Left forelimb (tissue), 1 donor: ENCODE measurements around the gene ANKS6.

ENCODE experiments used
- DNase-seq: peaks from one replicate; pipeline ENCODE4 v3.0.0-alpha.2; 2018; ENCODE audit warnings: low spot score

The ANKS6 gene

DNA sequence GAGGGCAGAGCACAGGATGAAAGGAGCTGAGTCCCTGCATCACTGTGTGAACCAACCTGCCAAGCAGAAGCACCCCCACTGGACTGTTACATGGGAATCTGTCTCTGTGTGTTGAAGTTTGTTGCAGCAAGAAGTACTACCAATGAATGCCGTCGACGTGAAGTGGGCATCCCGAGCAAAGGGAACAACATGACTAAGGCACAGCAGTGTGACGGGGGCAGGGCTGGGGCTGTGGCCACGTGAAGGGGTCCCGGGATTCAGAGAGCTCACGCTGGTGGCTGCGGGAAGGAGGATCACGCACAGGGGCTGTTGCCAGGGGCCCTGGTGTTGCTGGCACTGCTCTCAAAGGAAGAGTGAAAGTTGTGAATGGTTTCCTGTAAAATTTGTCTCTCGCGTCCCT is 60.1 kb downstream of the ANKS6 start:
- DNase-seq: no peak

DNA sequence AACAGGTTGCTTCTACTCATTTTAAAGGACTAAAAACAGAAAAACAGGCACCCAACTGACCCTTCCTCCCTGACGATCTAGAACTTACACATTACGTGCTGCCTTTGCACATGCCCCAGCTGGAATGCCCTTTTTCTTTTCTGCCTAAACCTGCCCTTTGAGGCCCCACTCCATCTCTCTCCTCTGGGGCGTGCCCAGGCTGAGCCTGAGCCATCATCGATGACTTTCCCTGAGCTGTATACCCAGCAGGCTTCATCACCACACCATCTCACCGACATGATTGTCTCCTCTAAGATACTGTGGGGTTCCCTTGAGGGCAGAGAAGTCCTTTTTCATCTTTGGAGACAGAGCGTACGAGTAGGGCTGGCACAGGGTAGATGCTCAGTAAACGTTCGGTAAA is 63.6 kb downstream of the ANKS6 start:
- no peak for DNase-seq

DNA sequence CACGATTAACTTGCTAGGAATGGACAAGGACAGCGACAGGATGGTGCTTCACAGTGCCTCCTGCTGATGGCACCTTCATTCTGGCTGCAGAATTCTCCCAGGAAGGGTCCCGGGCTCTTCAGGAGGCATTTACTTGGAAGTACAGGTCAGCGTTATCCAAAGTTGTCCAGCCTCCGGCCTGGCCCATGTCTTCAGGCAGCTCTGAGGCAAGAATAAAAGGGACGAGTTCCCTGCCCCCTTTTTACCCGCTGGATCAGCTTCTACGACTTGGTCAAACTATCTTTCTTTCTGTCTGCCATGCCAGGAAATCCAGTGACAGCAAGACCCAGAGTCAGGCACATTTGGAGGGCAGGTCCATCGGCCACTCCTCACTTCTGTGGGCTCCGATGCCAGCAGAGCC is 64.3 kb downstream of the ANKS6 start:
- DNase-seq: no peak

DNA sequence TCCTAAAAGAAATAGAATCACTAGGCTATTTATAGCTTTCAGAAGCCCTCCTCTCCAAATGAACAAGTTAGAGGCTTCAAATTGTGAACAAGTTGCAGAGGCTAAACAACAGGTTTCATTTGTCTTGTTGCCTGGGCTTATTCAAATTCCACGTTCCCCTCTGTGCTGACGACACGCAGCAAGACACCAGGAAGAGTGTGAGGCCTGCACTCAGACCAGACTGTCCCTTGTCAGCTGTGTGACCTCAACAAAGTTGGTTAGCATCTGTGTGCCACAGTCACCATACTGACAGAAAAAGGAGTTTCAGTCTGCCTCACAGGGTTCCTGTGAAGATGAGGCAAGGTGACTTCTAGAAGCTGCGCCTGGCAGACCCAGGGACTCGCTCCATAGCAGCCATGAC is 65.5 kb downstream of the ANKS6 start:
- DNase-seq: no peak

DNA sequence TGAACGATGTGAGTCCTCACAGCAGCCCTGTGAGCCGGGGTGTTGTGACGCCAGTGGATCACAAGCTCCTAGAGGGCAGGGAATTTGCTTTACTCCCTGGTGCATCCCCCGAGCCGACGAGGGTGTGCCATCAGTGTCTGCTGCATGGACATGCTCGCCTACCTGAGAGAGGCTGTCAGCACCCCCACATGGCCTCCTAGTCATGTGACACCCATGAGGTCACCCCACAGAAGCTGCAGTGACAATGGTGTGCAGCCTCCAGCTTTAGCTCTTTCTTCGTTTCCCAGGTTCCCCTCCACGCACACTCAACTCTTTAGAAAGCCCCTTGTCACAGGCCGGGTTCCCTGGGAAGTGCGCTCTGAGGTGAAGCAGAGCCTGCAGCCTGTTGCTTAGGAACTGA is 67.9 kb downstream of the ANKS6 start:
- no peak for DNase-seq

DNA sequence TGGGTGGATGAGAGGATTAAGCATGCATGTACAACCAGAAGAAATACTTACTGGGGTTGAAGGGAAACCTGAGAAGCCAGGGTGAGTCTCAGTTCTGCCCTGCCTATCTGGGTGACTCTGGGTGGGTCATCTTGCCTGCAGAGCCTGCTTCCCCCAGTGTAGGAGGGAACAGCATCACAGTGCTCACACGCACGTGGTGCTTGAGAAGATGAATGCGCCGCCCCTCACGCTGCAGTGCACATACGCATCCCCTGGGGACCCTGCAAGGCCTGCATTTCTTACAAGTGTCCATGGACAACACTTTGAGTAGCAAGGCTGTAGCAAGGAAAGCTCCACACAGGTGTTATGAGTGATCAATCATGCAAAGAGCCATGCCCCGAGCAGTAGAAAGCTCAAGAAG is 68.9 kb downstream of the ANKS6 start:
- DNase-seq: no peak

DNA sequence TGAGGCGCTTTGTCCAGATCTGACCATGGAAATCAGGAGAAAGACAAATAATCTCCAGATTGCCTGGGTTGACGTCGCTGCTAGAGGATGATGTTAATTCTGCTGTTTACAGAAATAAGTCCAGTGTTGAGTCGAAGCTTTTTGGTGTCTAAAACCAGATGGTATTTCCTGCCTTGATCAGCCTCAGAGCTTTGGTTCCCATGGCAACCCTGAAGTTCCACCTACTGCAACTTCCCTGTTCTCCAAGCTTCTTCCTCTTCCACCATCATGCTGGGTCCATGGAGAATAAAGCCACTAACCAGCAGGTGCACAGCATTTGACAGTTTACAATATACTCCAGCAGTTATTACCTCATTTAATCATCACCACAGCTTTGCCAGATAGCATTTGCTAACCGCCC is 69.6 kb downstream of the ANKS6 start:
- DNase-seq: no peak

DNA sequence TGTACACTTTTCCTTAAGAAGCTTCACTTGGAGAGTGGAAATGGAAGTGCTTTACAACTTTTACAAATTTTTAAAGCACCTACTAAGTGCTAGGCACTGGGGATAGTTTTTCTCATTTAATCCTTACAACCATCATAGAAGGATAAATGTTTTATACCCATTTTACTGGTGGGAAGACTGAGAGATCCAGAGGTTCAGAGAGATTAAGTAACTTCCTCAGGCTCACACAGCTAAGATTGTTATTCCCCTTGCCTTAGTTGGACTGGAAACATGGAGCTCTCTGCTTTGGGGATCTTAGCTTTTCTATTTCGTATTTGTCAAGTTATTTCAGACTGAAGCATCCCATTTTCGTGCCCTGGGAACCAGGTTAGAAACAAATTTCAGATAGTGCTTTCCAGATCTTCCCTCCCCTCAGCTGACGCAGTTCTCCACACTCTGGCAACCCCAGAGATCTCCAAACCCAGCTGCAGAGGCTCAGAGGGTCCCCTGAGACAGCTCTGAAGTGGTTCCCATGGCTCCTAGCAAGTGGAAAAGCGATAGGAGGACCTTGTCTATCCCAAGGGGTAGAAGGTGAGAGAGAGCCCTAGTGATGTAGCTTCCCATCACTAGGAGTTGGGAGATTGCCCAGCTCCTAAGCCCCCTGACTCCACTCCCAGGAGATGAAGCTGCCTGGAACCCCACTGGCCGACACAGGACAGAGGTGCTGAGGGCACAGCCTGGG is 71.4 kb downstream of the ANKS6 start:
- DNase-seq: no peak

DNA sequence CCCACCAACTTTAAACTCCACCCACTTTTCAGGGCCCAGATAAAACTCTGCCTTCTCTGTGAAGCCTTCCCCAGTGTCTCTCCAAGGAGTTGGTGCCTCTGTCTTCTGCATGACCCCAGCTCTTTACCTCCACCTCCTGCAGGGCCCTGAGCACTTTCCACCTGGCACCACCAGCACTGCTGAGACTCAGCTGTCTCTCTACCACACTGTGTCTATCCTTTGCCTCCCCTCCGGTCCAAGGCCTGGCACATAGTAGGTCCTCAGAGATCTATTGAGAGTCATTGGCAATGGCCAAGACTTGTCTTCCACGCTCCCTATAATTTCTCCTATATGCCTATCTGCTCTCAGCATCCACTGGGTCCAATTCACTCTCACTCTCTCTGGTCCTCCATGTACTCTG is 74.7 kb downstream of the ANKS6 start:
- DNase-seq: no peak

DNA sequence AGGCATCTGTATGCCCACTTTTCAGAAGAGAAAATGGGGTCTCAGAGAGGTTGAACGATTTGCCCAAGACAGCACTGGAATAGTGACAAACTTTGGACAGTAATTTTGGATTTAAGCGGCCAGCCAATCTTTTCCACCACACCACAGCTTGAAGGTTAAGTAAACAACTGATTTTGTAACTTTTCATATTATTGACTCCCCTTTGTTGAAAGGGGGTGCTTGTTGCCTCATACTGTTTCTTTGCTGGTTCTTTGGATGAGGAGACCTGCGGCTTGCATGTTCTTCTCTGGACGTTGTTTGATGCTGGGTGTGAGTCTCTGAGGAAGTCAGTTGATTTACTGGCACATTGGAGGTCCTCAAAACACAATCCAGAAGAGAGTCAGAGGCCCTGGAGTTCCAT is 76.0 kb downstream of the ANKS6 start:
- DNase-seq: no peak

DNA sequence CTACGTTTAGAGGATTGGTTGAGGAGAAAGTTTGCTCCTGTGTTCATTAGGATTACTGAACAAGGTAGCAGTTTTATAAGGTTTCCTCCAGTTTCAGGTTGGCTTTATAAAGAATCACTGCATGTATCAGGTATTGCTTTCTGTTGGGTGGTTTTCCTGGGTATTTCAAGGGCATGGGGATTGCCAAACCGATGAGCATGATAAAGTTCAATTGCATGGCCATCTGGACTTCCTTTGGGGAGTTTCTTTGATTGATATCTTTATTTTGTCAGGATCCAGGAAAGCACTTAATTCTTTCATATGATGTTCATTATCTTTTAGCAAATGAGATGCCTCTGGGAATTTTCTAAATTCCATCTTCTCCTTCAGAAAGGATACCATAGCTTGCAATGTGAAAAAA is 77.3 kb downstream of the ANKS6 start:
- no peak for DNase-seq

DNA sequence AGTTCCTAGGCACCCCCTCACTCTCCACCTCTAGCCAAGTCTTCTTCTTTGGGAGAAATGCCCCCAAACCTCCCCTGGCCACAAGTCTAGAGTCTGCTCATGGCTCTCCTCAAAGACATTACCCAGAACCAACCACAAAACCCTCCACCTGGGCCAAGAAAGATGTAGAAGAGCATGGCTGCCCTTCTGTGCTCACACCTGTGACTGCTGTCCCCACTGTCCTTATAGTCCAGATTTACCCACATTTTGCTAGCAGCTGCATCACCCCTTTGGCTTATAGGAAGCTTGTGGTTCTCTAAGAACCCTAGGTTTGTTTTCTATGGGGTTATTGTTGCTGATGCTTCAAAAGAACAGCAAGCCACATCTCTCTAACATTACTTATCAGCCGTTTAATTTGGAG is 81.5 kb downstream of the ANKS6 start:
- DNase-seq: no peak

DNA sequence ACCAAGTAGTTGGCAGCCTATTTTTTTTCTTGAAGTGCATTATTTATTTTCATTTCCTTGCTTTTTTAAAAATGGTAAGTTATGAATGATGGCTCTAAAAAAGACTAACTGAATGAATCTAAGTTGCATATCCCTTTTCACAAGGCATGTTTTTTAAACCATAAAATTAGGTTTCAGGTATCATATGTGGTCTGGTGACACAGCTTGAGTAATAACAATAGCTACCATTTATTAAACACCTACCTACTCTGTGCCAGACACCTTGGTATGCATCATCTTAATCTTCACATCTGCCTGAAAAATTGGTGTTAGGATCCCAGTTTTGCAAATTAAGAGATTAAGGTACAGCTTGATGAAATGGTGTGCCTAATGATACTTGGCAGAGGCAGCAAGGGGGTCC is 83.4 kb downstream of the ANKS6 start:
- DNase-seq: no peak

DNA sequence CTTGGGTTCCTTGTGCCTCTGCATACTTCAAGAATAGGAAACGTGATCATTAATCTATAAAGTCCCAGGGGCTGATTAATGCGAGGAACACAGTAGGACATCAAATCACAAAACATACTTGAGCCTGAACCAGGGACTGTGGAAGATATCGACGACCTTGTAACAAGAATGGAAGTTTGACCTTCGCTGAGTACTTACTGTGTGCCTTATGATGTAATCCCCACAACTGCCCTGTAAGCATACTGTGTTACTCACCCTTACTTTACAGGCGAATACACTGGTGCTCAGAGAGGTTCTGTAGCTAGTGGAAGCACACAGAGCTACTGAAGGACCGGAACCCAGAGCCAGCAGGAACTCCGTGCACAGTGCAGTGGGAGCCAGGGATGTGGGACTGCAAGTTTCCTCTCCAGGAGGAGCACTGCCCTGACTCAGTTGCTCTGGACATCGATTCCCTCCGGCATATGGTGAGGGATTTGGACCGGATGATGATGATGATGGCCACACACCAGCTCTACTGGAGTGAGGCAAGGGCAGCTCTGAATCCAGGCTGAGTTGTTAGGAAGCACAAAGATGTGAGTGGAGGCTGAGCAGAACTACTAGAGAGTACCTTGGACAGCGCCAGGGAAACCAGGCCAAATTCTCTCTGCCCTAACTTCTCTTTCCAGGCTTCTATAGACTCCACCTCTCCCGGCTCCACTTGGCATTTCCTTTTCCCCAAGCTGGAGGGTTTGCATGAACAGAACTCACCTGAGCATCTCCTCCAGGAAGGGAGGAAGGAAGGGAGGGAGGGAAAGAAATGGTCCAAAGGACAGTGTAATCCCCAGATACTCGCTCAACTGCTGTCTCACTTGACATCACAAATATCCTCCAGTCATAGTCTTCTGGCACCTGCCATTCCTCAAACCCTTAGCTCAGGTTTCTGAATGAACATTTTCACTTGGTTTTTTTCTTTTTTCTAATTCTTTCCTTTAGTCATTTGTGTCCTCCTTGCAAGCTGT is 86.1 kb downstream of the ANKS6 start:
- no peak for DNase-seq

DNA sequence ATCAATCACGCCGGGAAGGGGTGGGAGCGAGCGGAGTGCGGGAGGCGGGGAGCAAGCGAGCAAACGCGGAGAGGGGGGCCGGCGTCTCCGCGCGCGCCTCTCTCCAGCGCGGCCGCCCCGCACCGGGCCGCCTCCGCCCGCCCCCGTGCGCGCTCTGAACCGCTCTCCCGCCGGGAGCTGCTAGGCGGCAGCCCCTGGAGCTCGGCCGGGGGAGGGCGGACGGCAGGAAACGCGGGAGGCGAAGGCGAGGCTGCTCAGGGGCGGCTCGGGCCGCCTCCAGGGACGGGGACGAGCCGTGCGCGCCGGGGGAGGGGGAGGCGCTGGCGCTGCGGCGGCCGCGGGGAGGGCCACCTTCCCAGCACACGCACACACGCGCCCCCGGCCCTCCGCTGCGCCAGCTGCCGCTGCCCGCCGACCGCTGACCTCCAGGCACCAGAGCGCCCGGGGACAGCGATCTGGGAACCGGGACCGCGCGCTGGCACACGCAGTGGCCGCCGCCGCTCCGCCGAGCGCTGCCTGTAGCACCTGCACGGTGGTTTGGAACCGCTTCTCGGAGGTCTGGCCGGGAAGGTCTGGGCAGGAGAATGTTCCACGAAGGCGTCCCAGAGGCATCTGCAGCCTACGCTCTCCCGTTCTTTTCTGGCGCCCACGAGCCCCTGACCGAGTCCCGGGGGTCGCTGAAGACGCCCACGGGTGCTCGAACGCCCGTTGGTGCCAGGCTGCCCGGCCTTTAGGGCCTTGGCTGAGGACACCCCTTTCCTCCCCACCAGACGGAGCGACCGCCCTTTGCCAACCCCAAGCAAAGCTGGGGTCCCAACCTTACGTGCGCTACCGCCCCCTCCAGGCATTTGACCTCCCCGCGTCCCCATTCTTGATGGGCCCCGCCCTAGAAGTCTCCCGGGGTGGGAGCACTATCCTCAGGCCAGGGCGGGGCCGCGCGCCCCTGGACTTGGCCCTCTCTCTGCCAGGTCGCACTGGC is 87.1 kb downstream of the ANKS6 start, which contains the start of gene GABBR2:
Gene GABBR2, minus strand, starts transcription at position 3 of the 979 bp plus-strand sequence. CDS start 198 bp downstream, outside the sequence.
- DNase-seq: no peak

DNA sequence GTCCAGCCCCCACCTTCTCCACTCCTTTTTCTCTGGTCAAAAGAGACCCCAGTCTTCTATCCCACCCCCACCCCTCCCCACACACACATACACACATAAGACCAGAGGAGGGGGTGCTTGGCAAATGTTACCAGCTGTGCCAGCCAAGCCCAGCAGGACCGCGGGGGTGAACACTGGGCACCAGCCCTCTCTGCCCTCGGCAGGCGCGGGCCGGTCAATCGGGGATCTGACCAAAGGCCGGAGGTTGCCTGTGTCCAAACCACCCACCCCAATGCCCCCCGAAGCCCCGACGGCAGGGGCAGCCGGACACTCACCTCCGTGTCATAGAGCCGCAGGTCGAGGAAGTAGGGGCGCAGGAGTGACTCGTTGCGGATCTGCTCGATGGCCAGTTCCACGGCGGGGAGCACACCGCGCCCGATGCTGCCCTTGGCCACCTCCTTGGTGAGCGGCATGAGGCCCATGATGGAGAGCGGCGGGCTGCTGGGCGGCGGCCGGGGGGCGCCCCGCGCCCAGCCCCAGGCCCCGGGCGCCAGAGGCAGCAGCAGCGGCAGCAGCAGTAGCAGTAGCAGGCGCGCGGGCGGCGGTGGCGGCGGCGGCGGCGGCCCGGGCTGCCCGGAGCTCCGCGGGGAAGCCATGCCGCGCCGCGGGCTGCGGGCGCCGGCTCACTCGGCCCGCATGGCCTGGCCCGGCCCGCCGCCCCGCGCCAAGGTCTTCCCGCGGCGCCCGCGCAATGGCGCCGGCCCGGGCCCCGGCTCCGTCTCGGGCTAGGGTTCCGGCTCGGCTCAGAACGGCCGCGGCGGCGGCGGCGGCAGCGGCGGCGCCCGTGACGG is 88.0 kb downstream of the ANKS6 start:
- DNase-seq: no peak

DNA sequence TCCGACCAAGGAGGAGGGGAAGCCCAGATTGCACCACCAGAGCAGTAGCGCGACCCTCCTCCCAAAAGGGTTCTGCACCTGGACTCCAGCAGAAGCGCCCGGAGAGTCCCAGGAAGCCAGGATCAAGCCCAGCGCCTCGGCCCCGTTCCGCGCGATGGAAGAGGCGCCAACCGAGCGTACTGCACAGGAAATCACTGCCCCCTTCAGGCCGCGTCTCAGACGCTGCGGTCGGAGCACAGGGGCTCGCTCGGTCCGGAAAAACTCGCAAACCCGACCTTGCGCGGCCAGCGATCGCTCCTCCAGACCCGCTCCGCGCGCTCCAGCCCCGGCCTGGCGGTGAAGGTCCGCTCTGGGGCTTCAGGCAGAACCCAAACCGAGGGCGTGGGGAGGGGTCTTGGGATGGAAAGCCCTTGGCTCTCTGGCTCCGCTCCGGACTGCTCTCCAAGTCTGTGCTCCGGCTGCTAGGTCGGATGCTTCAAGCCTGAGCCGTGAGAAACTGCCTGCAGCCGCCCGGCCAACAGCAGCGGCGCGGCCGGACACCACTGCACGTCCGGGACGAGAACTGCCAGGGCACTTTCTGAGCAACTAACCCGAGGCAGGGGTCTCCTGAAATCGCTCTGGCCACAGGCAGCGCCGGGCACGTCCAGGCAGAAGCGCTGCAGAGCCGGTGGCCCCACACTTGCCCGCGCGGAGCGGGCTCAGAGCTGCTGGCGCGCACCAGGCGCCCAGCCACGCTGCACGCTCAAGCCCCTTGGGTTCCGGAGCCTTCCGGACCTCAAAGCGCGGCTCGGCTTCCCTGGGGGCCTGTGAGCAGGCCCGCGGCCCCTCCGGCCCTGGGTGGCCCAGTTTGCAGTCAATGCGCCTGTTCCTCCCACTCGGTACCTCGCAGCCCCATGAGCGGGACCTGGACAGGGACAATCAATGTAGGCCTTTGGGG is 88.9 kb downstream of the ANKS6 start:
- peak; percentile 82 for DNase-seq

DNA sequence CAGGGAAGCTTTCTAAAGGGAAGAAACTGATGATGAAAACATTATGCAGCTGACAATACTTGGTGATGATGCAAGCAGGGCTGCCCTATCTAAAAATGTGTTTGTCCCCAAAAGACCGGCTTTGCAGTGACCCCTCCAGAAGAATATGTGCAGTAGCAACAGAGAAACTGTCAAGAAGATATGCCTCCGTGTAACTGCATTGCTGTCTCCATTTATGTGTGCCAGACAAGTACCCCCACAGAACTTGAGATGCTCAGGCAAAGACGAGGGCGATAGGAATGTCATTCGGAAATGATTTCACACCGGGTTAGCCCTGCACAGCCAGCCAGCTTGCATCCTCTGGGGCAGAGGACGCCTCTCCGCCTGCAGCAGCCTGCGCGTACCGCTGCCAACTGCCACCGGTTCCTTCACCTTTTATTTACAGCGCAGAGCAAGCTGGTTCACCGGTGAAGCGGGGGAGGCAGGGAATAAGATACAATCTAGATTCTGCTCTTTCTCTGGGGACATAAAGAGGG is 89.6 kb downstream of the ANKS6 start:
- no peak for DNase-seq

DNA sequence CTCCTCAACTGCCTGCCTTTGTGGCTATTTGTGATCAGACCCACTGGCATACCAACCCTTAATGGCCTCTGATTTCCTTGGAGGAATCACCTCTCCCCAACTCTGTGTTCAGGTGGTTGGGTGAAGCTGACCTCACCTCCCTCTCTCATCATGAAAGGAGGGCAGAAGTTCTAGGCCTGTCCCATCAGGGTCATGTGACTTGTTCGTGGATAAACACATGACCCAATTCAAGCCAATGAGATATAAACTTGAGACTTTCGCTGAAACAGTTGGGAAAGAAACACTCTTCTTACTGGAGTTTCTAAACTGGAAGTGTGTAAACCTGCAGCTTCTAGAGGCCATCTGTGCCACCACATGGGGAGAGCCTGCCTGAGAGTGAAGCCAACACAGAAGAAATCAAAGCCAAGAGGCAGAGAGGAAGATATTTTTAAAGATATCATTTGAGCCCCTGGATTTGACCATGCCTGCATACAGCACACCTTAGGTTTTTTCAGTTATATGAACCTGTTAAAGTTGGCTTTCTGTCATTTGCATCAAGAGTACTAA is 93.4 kb downstream of the ANKS6 start:
- DNase-seq: no peak
